Measurements from ENCODE around the gene SLC11A1.

Gene SLC11A1

GRCh38 chr2:218395826-218396687 is 14.0 kb downstream of the SLC11A1 start (continued):
- no peak for TF ChIP-seq ZBTB6 (tag by site-specific recombination; IDR thresholded peaks at IDR 0.05)
- peak; percentile 98 for TF ChIP-seq KLF8 (tag by site-specific recombination; IDR thresholded peaks at IDR 0.05)
- peak; percentile 97 for TF ChIP-seq PATZ1 (tag by site-specific recombination; IDR thresholded peaks at IDR 0.05)
- TF ChIP-seq ZNF76 (tag by site-specific recombination; IDR thresholded peaks at IDR 0.05; ENCODE audit: borderline replicate concordance, low read depth): peak; percentile 87
- peak; percentile 100 for TF ChIP-seq ZFP69B (tag by site-specific recombination; IDR thresholded peaks at IDR 0.05)
- peak; percentile 63 for TF ChIP-seq HIC1 (tag by site-specific recombination; IDR thresholded peaks at IDR 0.05)
- peak; percentile 96 for TF ChIP-seq ZXDB (tag by site-specific recombination; IDR thresholded peaks at IDR 0.05)
- TF ChIP-seq ZNF473 (tag by site-specific recombination; IDR thresholded peaks at IDR 0.05): no peak
- peak; percentile 52 for TF ChIP-seq YY1 (tag by site-specific recombination; IDR thresholded peaks at IDR 0.05)
- TF ChIP-seq GLIS2 (tag by site-specific recombination; IDR thresholded peaks at IDR 0.05): peak; percentile 91
- TF ChIP-seq REPIN1 (tag by site-specific recombination; IDR thresholded peaks at IDR 0.05; ENCODE audit: low read depth): no peak
- no peak for TF ChIP-seq GLI4 (tag by site-specific recombination; IDR thresholded peaks at IDR 0.05)
- TF ChIP-seq ZNF362 (tag by site-specific recombination; IDR thresholded peaks at IDR 0.05): no peak
- no peak for TF ChIP-seq HOXD13 (CRISPR knock-in tag; IDR thresholded peaks at IDR 0.05; ENCODE audit: borderline replicate concordance)
- TF ChIP-seq ZNF133 (tag by site-specific recombination; IDR thresholded peaks at IDR 0.05): no peak
- peak; percentile 83 for TF ChIP-seq SP7 (tag by site-specific recombination; IDR thresholded peaks at IDR 0.05)
- no peak for TF ChIP-seq ZNF223 (tag by site-specific recombination; IDR thresholded peaks at IDR 0.05)
- TF ChIP-seq ZNF416 (tag by site-specific recombination; IDR thresholded peaks at IDR 0.05): no peak
- TF ChIP-seq ZNF140 (tag by site-specific recombination; IDR thresholded peaks at IDR 0.05): no peak
- TF ChIP-seq MYNN (tag by site-specific recombination; IDR thresholded peaks at IDR 0.05; ENCODE audit: borderline replicate concordance): no peak
- no peak for TF ChIP-seq TRIM28 (IDR thresholded peaks at IDR 0.05; ENCODE audit: borderline replicate concordance, low read length)
- peak; percentile 2; the same call in 1 of the 2 replicates for TF ChIP-seq ZNF654 (tag by site-specific recombination; IDR thresholded peaks at IDR 0.05; ENCODE audit: low read depth)
- TF ChIP-seq ZNF169 (tag by site-specific recombination; IDR thresholded peaks at IDR 0.05): no peak
- TF ChIP-seq ZNF510 (tag by site-specific recombination; IDR thresholded peaks at IDR 0.05; ENCODE audit: insufficient replicate concordance): no peak
- TF ChIP-seq PRDM1 (tag by site-specific recombination; IDR thresholded peaks at IDR 0.05): no peak
- no peak for TF ChIP-seq ZNF23 (tag by site-specific recombination; IDR thresholded peaks at IDR 0.05; ENCODE audit: borderline replicate concordance)
- no peak for TF ChIP-seq ZNF292 (tag by site-specific recombination; IDR thresholded peaks at IDR 0.05; ENCODE audit: borderline replicate concordance, low read depth)
- no peak for TF ChIP-seq ZNF248 (tag by site-specific recombination; IDR thresholded peaks at IDR 0.05)
- TF ChIP-seq ZNF560 (tag by site-specific recombination; IDR thresholded peaks at IDR 0.05; ENCODE audit: borderline replicate concordance): no peak
- peak; percentile 34 for TF ChIP-seq ZNF335 (tag by site-specific recombination; conservative IDR thresholded peaks at IDR 0.05)
- TF ChIP-seq ZNF621 (tag by site-specific recombination; IDR thresholded peaks at IDR 0.05): no peak
- TF ChIP-seq OSR2 (tag by site-specific recombination; IDR thresholded peaks at IDR 0.05): no peak
- TF ChIP-seq ZNF138 (tag by site-specific recombination; IDR thresholded peaks at IDR 0.05; ENCODE audit: borderline replicate concordance): no peak
- TF ChIP-seq ZFHX2 (tag by site-specific recombination; conservative IDR thresholded peaks at IDR 0.05): peak; percentile 95
- TF ChIP-seq ZNF555 (tag by site-specific recombination; conservative IDR thresholded peaks at IDR 0.05): no peak
- no peak for TF ChIP-seq ZNF157 (tag by site-specific recombination; IDR thresholded peaks at IDR 0.05)
